T-cell (primary cell): ENCODE data around the gene RBBP9. TPM values are rescaled to one million over a fixed set of nuclear protein-coding genes. Genes with fewer than 3 reads are reported as not detected.

Experiments
- ATAC-seq, 4 experiments: fragments of 200-7000 bp in 3 of 4; fragments of 150-1000 bp in 1 of 4; cut with Tn5 transposase; replicated peaks in 1 of 4; 1 replicate in 3 of 4; 2 replicates in 1 of 4; pipeline ENCODE4 v1.10.0; 2021; ENCODE audit warnings: moderate library complexity in 3 of 4, mild to moderate bottlenecking in 2 of 4, moderate number of reproducible peaks in 1 of 4
- CTCF ChIA-PET, 2 donors: fragments of 300-600 bp; sonication (Branson Sonifier 250); formaldehyde crosslinking; loops; one replicate each; lab custom pipeline; 2022; ENCODE audit warnings: antibody characterized with exemption in 2 of 2; lab: Charles Lee
- POLR2A ChIA-PET, 2 donors: fragments of 300-600 bp; sonication (Branson Sonifier 250); formaldehyde crosslinking; loops; one replicate each; lab custom pipeline; 2022; ENCODE audit warnings: antibody characterized with exemption in 2 of 2; lab: Charles Lee
- DNase-seq, 35 experiments: peaks; one replicate each; pipeline versions ENCODE4 v3.0.0 to v3.0.0-alpha.2; 2013 to 2023
- H3K27ac ChIP-seq: one replicate; pipeline ENCODE4 v1.5.1; 2013; ENCODE audit warnings: low read length
- H3K27me3 ChIP-seq, 2 experiments: replicated peaks in 1 of 2; 1 replicate in 1 of 2; 2 replicates in 1 of 2; pipeline versions ENCODE4 v1.6.1 to v1.7.0; 2013; ENCODE audit warnings: low read length in 1 of 2, mixed read lengths in 1 of 2; ENCODE audit not compliant: control insufficient read depth in 2 of 2, insufficient read depth in 2 of 2; ENCODE audit errors: extremely low read depth in 1 of 2
- H3K36me3 ChIP-seq, 2 donors: 1 replicate in 1 of 2; 2 replicates in 1 of 2; pipeline versions ENCODE4 v1.6.1 to v1.7.0; 2013; ENCODE audit warnings: low read length in 1 of 2; ENCODE audit not compliant: control insufficient read depth in 2 of 2, insufficient read depth in 1 of 2; ENCODE audit errors: extremely low read depth in 1 of 2
- H3K4me1 ChIP-seq, 2 experiments: 1 replicate in 1 of 2; 2 replicates in 1 of 2; pipeline versions ENCODE4 v1.6.1 to v1.7.0; 2013; ENCODE audit warnings: low read length in 2 of 2, mixed read lengths in 1 of 2; ENCODE audit not compliant: insufficient read depth in 2 of 2, control insufficient read depth in 1 of 2; ENCODE audit errors: extremely low read depth in 1 of 2
- H3K4me3 ChIP-seq, 2 donors: 1 replicate in 1 of 2; 2 replicates in 1 of 2; pipeline versions ENCODE4 v1.5.1 to v1.7.0; 2013; ENCODE audit warnings: mild to moderate bottlenecking in 2 of 2, low read length in 1 of 2, moderate library complexity in 1 of 2; ENCODE audit not compliant: control insufficient read depth in 1 of 2; ENCODE audit errors: extremely low read depth in 1 of 2
- H3K9me3 ChIP-seq: 2 replicates; pipeline ENCODE4 v1.7.0; 2013
- H3K27ac Mint-ChIP-seq, 2 donors: one replicate each; pipeline ENCODE4 v1.8.0; 2020 to 2021; ENCODE audit warnings: mild to moderate bottlenecking in 2 of 2, mixed read lengths in 2 of 2
- H3K27me3 Mint-ChIP-seq, 2 donors: one replicate each; pipeline ENCODE4 v1.8.0; 2021 to 2022; ENCODE audit warnings: mixed read lengths in 2 of 2
- H3K36me3 Mint-ChIP-seq: one replicate; pipeline ENCODE4 v1.8.0; 2021; ENCODE audit warnings: mixed read lengths
- H3K4me1 Mint-ChIP-seq, 3 donors: one replicate each; pipeline ENCODE4 v1.8.0; 2020 to 2022; ENCODE audit warnings: mixed read lengths in 3 of 3, mild to moderate bottlenecking in 1 of 3
- H3K4me3 Mint-ChIP-seq, 3 donors: one replicate each; pipeline ENCODE4 v1.8.0; 2020 to 2022; ENCODE audit warnings: mild to moderate bottlenecking in 3 of 3, mixed read lengths in 3 of 3, moderate library complexity in 3 of 3
- H3K9me3 Mint-ChIP-seq, 3 donors: one replicate each; pipeline ENCODE4 v1.8.0; 2020 to 2022; ENCODE audit warnings: mixed read lengths in 3 of 3
- WGBS: methylation state at CpG from one replicate; pipeline ENCODE4 v1.1.5; 2013; ENCODE audit warnings: missing lambda C conversion rate; ENCODE audit not compliant: insufficient coverage; 5-methylcytosine and 5-hydroxymethylcytosine counted together
- total RNA-seq, 35 experiments: library from RNA in 6 of 35; stranded (reverse) in 6 of 35; fragments of 120-200 nt in 1 of 35; gene quantifications; one replicate each; pipeline versions ENCODE4 v1.2.1 to v1.2.4 and lab custom pipeline; 2013 to 2026

Gene RBBP9
- total RNA-seq, 5 donors from 2014 or later (not counting 1 experiment from before 2014, with no cell fraction given) = 5.9 to 8.4 (median 7.3) TPM

DNA sequence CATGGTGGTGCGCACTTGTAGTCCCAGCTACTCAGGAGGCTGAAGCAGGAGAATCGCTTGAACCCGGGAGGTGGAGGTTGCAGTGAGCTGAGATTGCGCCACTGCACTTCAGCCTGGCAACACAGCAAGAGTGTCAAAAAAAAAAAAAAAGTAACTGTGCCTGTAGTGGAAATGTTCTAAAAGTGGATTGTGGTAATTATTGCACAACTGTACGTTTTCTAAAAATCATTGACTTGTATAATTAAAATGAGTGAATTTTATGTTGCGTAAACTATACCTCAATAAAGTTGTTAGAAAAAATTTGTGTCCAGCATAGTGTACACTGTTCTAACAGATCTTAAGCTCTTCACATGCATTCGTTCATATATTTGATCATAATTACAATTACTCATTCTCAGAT lies 16.2 kb upstream of the RBBP9 start:
- peaks cover 2 to 40% of the 10 kb centered on the region in 2 donors for H3K36me3 ChIP-seq

DNA sequence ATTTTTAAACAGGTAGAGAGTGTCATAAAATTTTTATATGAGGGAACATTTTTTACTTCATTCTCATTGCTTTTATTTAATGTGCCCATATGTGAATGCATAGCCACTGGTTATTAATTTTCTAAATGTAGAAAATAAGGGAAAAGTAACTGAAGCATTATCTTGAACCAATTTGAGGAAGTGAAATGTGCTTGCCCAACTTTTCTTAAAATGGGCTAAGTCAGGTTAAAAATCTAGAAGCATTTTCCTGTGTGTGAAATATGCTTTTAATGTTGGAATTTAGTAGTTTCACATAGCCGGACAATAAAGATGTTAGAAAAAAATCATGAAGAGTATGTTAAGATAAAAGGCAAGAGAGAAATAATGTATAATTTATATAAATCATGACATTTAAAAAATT lies 14.5 kb upstream of the RBBP9 start:
- Mint-ChIP-seq H3K27me3 (no peaks in the 10 kb centered on the region), H3K4me3 (no peak overlapping the region), H3K36me3 (peaks cover 29% of the 10 kb centered on the region), H3K9me3 (no peaks in the 10 kb centered on the region), H3K27ac (no peak overlapping the region), H3K4me1 (peaks cover 54 to 69% (median 56%) of the 10 kb centered on the region in 3 donors)
- CTCF ChIA-PET = no interaction called here
- no peak for DNase-seq
- peaks cover 10 to 22% of the 10 kb centered on the region in 2 experiments for H3K4me1 ChIP-seq
- H3K9me3 ChIP-seq = no peaks in the 10 kb centered on the region
- no peak for ATAC-seq
- POLR2A ChIA-PET = no interaction called here
- peaks cover 2 to 37% of the 10 kb centered on the region in 2 donors for H3K36me3 ChIP-seq
- H3K27ac ChIP-seq = no peak overlapping the region
- WGBS = no CpG with 5 or more reads among the region's 1 CpG
- H3K27me3 ChIP-seq = no peaks in the 10 kb centered on the region
- no peak overlapping the region for H3K4me3 ChIP-seq

More for the DNA sequence above, 16.2 kb upstream of the RBBP9 start:
- Mint-ChIP-seq H3K27me3 (no peaks in the 10 kb centered on the region), H3K4me1 (peaks cover 41 to 56% (median 43%) of the 10 kb centered on the region in 3 donors), H3K27ac (no peak overlapping the region), H3K9me3 (no peaks in the 10 kb centered on the region), H3K36me3 (peaks cover 29% of the 10 kb centered on the region), H3K4me3 (no peak overlapping the region)
- 96% methylated on average over 3 of the region's 7 CpGs for WGBS
- Histone ChIP-seq H3K27me3 (no peaks in the 10 kb centered on the region), H3K9me3 (no peaks in the 10 kb centered on the region), H3K27ac (no peak overlapping the region), H3K4me3 (no peak overlapping the region), H3K4me1 (peaks cover 3 to 13% of the 10 kb centered on the region in 2 experiments)
- CTCF ChIA-PET = no interaction called here
- DNase-seq (no peak), ATAC-seq (no peak)
- POLR2A ChIA-PET = interaction anchor here (0.6 to 0.7 kb wide), 4 partner anchors 26 to 107 kb away, joined by 4 read pairs; no protein-coding TSS in a partner anchor

DNA sequence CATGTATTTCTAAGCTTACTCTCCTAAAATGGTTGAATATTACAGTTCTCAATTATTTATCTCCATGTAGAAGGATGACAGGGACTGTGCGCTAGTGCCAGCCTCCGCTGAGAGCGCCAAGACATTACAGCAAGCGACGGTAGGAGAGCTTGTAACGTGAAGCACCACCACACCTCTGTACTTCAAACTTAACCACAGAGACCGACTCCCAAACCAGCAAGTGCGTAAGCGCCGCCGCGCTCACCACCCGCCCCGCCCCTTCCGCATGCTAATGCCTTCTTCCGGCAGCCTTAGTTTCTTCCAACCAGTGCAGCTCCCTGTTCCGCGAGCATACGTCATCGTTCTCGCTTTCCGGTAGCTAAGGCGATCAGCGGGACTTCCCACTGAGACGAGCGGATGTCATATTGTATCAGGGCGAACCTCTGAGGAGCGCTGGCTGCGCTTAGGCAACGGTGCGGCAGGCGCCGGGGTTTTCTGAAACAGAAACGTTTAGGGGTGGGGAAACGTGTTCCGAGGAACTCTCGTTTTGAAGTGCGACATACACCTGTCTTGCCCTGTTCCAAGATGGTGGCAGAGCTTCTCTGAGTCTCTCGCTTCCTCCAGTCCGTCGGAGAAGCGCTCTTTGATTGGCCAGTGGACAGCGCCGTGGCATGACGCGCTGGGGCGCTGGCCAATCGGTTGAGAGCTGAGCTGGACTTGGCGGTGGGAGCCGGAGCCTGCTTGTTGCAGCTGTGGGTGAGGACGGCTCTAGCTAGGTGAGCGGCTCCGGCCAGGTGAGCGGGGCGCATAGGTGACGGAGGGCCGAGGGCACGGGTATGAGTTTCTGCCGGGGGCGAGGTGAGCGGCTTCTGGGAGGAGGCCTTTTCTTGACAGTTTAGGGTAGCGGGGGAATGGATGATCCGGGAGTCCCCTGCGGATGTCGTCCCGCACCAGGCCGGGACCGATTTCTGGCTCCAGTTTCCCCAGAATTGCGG lies 10.5 kb upstream of the RBBP9 start, which contains the start of gene SEC23B:
TSS of gene SEC23B (plus strand) at position 723 of the 974 bp plus-strand sequence. CDS start 2,896 bp downstream, outside the sequence.
- H3K4me3 ChIP-seq = peak within 1 kb of the TSS; percentile 91 to 98
- peaks cover 13 to 18% of the 10 kb centered on the region in 2 experiments for H3K4me1 ChIP-seq
- Mint-ChIP-seq H3K9me3 (no peaks in the 10 kb centered on the region), H3K27me3 (no peaks in the 10 kb centered on the region), H3K4me1 (peaks cover 45 to 50% (median 46%) of the 10 kb centered on the region in 3 donors), H3K4me3 (peak within 1 kb of the TSS; percentile 99 to 100 (median 100)), H3K36me3 (peaks cover 18% of the 10 kb centered on the region), H3K27ac (peak within 1 kb of the TSS; percentile 100)
- DNase-seq (peak; percentile 92 to 100 (median 99)), ATAC-seq (peak; percentile 84 to 95 (median 92))
- ChIA-PET POLR2A (interaction anchor here (0.6 to 3.4 kb wide), 30 partner anchors 8 to 1948 kb away, joined by 3 to 59 read pairs (median 4); partner anchors contain the start of genes DZANK1 (in 2 of the 2), POLR3F (in 2 of the 2), RBBP9 (in 2 of the 2) and SMIM26 (in 2 of the 2)), CTCF (interaction anchor here (0.5 to 2.8 kb wide), 17 partner anchors 8 to 1545 kb away, joined by 3 to 41 read pairs (median 4); partner anchors contain the start of genes DZANK1 (in 2 of the 2), RBBP9 (in 2 of the 2), CFAP61 (in 1 of the 2) and CRNKL1 (in 1 of the 2))
- H3K27me3 ChIP-seq = no peaks in the 10 kb centered on the region
- 0% methylated on average over 67 of the region's 69 CpGs for WGBS
- H3K36me3 ChIP-seq = peaks cover 0 to 23% of the 10 kb centered on the region in 2 donors
- H3K27ac ChIP-seq = peak within 1 kb of the TSS; percentile 100
- H3K9me3 ChIP-seq = no peaks in the 10 kb centered on the region

DNA sequence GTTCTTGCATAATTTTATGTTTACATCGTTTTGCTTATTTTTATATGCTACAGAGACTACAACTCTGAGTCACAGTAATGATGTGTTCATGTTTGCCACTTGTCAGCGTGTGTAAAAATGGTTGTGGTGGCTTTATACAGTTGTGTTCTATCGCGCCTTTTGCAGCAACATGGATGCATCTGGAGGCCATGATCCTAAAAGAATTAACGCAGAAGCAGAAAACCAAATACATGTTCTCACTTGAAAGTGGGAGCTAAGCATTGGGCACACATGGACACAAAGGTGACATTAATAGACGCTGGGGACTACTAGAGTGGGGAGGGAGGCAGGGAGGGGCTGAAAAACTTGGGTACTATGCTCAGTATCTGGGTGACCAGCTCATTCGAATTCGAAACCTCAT lies 9.7 kb upstream of the RBBP9 start:
- peaks cover 0 to 19% of the 10 kb centered on the region in 2 donors for H3K36me3 ChIP-seq
- peaks cover 45 to 47% (median 46%) of the 10 kb centered on the region in 3 donors for H3K4me1 Mint-ChIP-seq
- WGBS = 52% methylated on average over 4 of the region's 8 CpGs
- peak overlapping the region; percentile 100 for H3K27ac Mint-ChIP-seq
- CTCF ChIA-PET = interaction anchor here (0.5 to 2.8 kb wide), 14 partner anchors 9 to 1546 kb away, joined by 3 to 41 read pairs (median 4); partner anchors contain the start of genes DZANK1 (in 2 of the 2), RBBP9 (in 2 of the 2), CFAP61 (in 1 of the 2) and CRNKL1 (in 1 of the 2)
- H3K27ac ChIP-seq = peak overlapping the region; percentile 100
- ATAC-seq (peak in 1 of 4 experiments; percentile 0), DNase-seq (peak in 8 of 35 experiments; percentile 0 to 17 (median 8))
- no peaks in the 10 kb centered on the region for H3K9me3 ChIP-seq
- H3K27me3 ChIP-seq = no peaks in the 10 kb centered on the region
- H3K27me3 Mint-ChIP-seq = peaks cover 0 to 7% of the 10 kb centered on the region in 2 donors
- H3K4me1 ChIP-seq = peaks cover 13 to 18% of the 10 kb centered on the region in 2 experiments
- no peaks in the 10 kb centered on the region for H3K9me3 Mint-ChIP-seq
- H3K4me3 ChIP-seq = peak overlapping the region; percentile 91 to 98
- peak overlapping the region; percentile 99 to 100 (median 100) for H3K4me3 Mint-ChIP-seq
- peaks cover 14% of the 10 kb centered on the region for H3K36me3 Mint-ChIP-seq
- POLR2A ChIA-PET = interaction anchor here (0.6 to 3.4 kb wide), 23 partner anchors 9 to 1546 kb away, joined by 3 to 59 read pairs (median 5); partner anchors contain the start of genes DZANK1 (in 2 of the 2), POLR3F (in 2 of the 2), RBBP9 (in 2 of the 2) and SMIM26 (in 2 of the 2)

DNA sequence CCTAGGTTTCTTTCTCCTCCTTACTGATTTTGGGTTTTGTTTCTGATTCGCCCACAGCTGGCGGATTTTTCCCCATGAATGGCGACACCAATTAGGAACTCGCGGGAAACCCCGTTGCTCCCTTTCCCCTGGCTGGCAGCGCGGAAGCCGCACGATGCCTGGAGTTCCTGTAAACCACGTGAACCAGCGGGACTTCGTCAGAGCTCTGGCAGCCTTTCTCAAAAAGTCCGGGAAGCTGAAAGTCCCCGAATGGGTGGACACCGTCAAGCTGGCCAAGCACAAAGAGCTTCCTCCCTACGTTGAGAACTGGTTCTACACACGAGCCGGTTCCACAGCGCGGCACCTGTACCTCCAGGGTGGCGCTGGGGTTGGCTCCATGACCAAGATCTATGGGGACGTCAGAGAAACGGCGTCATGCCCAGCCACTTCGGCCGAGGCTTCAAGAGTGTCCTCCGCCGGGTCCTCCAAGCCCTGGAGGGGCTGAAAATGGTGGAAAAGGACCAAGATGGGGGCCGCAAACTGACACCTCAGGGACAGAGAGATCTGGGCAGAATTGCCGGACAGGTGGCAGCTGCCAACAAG lies 7.5 kb upstream of the RBBP9 start:
- H3K4me3 Mint-ChIP-seq = no peak overlapping the region
- 87% methylated on average over 31 of the region's 31 CpGs for WGBS

More for the DNA sequence above, 7.5 kb upstream of the RBBP9 start:
- Histone ChIP-seq H3K9me3 (no peaks in the 10 kb centered on the region), H3K4me3 (no peak overlapping the region), H3K36me3 (no peaks in the 10 kb centered on the region), H3K27me3 (no peaks in the 10 kb centered on the region), H3K27ac (no peak overlapping the region), H3K4me1 (peaks cover 13 to 18% of the 10 kb centered on the region in 2 experiments)
- Mint-ChIP-seq H3K27me3 (peaks cover 0 to 8% of the 10 kb centered on the region in 2 donors), H3K9me3 (no peaks in the 10 kb centered on the region), H3K27ac (no peak overlapping the region), H3K4me1 (peaks cover 26 to 28% (median 26%) of the 10 kb centered on the region in 3 donors), H3K36me3 (no peaks in the 10 kb centered on the region)
- POLR2A ChIA-PET = interaction anchor here in 1 of 2 donors (0.5 to 0.7 kb wide), 4 partner anchors 8 to 365 kb away, joined by 3 to 12 read pairs (median 4); partner anchors contain the start of genes RBBP9 and SMIM26
- no peak for ATAC-seq
- DNase-seq = no peak
- CTCF ChIA-PET = no interaction called here
